CD4-positive, alpha-beta T cell treated with Interferon alpha-2 for 1 hour (primary cell): ENCODE results near the gene LCK.
"Not testable (repeated sequence)": the region's sequence is repeated elsewhere in the genome, so short reads cannot be mapped to it uniquely, and the experiment has no call there.

Experiments
- DNase-seq, 2 donors: peaks; one replicate each; pipeline ENCODE4 v3.0.0-alpha.2; 2020 to 2022

The LCK gene

GRCh38 chr1:32274646-32275340 is 23.7 kb downstream of the LCK start:
- DNase-seq = no peak

DNA sequence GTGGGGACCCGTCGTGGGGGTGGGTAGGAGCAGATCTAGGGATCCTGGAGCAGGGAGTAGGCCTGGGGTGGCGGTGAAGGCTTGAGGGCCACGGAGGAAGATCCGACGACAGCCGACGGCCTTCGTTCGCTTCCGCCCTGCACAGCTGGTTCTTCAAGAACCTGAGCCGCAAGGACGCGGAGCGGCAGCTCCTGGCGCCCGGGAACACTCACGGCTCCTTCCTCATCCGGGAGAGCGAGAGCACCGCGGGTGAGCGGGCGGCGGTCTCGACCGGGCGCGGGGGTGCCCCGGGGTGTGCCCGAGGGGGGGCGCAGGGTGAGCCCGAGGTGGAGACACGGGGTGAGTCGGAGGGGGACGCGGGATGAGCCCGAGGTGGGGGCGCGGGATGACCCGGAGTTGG is 24.4 kb downstream of the LCK start:
- DNase-seq = no peak

- no peak for DNase-seq
Observed at GRCh38 chr1:32276032-32276782, 25.1 kb downstream of the LCK start.

- DNase-seq = not testable (repeated sequence)
Observed at GRCh38 chr1:32284777-32285176, 33.7 kb downstream of the LCK start.

DNA sequence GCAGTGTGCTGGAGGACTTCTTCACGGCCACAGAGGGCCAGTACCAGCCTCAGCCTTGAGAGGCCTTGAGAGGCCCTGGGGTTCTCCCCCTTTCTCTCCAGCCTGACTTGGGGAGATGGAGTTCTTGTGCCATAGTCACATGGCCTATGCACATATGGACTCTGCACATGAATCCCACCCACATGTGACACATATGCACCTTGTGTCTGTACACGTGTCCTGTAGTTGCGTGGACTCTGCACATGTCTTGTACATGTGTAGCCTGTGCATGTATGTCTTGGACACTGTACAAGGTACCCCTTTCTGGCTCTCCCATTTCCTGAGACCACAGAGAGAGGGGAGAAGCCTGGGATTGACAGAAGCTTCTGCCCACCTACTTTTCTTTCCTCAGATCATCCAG is 34.6 kb downstream of the LCK start:
- DNase-seq = no peak

DNA sequence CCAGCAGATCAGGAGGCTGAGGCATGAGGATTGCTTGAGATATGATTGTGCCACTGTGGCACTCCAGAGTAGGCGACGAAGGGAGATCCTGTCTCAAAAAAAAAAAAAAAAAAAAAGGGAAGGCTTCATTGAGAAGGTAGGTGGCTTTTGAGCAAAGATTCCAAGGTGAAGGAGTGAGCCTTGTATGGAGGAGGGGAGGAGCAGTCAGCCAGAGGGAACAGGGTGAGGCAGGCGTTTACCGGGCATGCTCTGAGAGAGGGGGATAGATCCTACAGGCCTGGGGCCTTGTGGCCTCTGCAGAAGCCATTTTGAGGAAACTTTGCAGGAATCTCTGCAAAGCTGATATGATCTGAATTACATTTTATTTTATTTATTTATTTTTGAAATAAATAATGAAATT is 35.7 kb downstream of the LCK start:
- DNase-seq = no peak

GRCh38 chr1:32289256-32289655 is 38.2 kb downstream of the LCK start:
- no peak for DNase-seq

DNA sequence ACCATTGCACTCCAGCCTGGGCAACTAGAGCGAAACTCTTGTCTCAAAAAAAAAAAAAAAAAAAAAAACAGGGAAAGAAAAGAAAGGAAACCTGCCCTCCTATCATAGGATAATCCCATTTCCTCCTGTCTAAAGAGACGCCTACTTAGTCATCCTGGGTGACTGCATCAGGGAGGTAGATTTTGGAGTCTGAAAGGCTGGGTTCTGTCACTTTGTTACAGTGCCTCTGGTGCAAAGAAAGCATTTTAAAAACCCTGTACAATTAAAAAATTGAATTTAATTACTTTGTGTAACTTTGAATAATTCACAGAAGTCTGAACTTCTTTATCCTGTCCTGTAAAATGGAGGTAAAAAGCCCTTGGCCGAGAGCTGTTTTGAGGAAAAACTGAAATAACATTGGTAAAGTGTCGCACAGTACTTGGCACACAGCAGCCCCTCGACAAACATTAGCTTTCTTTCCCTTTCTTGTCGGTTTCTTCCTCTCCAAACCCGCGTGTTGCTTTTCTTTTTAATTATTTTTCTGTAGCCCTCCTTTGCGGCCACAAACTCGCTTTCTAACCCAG is 40.2 kb downstream of the LCK start:
- no peak for DNase-seq

GRCh38 chr1:32291708-32292538 is 40.9 kb downstream of the LCK start, which contains the start of gene HDAC1:
TSS of gene HDAC1 (plus strand) at chr1:32292083. CDS start at chr1:32292170, 87 bp downstream.
- DNase-seq = peak; percentile 98 to 99

DNA sequence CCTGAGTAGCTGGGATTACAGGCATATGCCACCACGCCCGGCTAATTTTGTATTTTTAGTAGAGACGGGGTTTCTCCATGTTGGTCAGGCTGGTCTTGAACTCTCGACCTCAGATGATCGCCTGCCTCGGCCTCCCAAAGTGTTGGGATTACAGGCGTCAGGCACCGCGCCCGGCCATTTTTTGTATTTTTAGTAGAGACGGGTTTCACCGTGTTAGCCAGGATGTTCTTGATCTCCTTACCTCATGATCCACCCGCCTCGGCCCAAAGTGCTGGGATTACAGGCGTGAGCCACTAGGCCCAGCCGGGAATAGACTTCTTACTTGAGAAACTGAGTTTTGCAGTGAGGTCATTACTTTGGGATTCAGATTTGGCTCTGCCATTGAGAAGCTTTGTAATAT is 47.1 kb downstream of the LCK start:
- not testable (repeated sequence) for DNase-seq

GRCh38 chr1:32299327-32299726 is 48.3 kb downstream of the LCK start:
- DNase-seq = no peak

GRCh38 chr1:32303358-32303757 is 52.3 kb downstream of the LCK start:
- DNase-seq = no peak

GRCh38 chr1:32303997-32304622 is 53.0 kb downstream of the LCK start:
- no peak for DNase-seq

GRCh38 chr1:32305310-32305709 is 54.2 kb downstream of the LCK start:
- no peak for DNase-seq

GRCh38 chr1:32307324-32307723 is 56.3 kb downstream of the LCK start:
- DNase-seq = no peak

GRCh38 chr1:32309960-32310359 is 58.9 kb downstream of the LCK start:
- no peak for DNase-seq

DNA sequence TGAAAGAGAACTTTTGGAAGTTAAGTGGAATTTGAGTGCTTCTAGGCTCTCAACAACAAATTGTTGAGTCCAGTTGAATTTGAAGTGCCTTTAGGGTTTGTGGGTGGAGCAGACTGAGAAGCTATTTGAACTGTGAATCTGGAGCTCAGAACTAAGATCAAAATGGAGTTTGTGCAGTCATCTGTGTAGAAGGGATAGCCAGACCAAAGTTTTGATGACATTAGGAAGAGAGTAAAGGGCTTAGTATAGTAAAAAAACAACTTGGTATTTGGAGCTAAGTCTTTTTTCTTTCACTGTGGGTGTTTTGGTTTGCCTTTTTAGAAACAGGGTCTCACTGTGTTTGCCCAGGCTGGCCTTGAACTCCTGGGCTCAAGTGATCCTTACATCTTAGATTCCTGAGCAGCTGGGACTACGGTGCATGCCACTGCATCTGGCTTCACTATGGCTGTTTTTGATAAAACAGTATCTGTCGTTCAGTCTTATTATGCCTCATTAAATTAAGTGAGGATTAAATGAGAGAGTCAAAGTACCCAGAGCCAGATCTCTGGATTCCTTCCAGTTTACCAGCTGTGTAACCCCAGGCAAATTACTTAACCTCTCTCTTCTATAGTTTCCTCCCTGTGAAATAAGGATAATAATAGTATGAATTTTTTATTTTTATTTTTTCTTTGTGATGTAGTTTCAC is 60.8 kb downstream of the LCK start:
- no peak for DNase-seq

GRCh38 chr1:32316903-32317277 is 65.8 kb downstream of the LCK start:
- DNase-seq = no peak

- DNase-seq = no peak
Observed at GRCh38 chr1:32318127-32318869, 67.2 kb downstream of the LCK start.

DNA sequence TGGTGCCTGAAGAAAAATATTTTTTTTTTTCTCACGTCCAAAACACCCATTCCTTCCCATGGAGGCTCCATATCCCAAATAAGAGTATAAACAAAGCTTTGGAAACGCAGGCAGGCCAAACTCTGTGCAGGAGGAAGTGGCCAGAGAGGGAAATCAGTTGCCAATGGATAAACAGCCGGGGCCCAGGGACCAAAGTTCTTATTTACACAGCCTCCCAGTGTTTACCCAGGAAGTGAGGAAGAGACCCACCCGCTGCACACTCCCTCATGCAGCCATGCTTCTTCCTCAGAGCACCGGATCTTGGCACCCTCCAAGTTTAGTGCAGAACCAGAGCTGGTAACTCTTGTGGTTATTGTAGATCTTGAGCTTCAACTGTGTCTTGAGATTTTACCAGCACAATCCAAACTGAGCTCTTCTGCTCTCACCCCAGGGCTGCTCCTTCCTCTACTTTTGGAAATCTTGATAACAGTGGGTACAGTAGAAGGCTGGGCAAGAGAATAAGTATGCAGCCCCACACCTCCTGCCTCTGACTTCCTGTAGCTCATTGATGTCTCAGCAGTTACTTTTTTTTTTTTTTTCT is 70.7 kb downstream of the LCK start:
- peak in 1 of 2 donors; percentile 55 for DNase-seq

DNA sequence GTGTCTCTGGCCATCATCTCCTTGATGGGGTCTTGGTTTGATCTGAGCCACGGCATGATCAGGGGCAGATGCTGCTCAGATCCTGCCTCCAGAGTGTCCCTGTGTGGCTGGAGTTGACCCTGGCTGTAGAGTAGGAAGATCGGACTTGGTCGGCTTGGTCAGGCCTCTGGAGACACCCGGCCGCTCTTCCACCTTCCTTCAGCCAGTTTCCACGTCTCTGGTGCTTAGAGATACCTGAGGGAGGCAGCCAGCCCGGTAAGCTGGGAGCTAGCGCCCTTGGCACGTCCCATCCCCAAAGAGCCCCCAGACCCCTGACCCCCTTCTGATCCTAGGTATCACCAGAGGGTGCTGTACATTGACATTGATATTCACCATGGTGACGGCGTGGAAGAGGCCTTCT is 76.1 kb downstream of the LCK start:
- no peak for DNase-seq
